PC-3 (cell line): ENCODE data around the gene NREP. TPM values are rescaled to one million over a fixed set of nuclear protein-coding genes. Genes with fewer than 3 reads are reported as not detected.

Experiments used
- ATAC-seq: fragments of 200-7000 bp; cut with Tn5 transposase; 2 replicates; pipeline ENCODE4 v1.9.1; 2020; ENCODE audit warnings: mild to moderate bottlenecking, moderate library complexity
- BruUV-seq: library from RNA; stranded (reverse); fragments of 400-500 nt; replicated peaks from 2 replicates; lab custom pipeline; 2021; lab: Mats Ljungman, UMichigan
- CTCF ChIA-PET: fragments of 300-600 bp; sonication (Branson Sonifier 250); formaldehyde crosslinking; loops from one replicate; lab custom pipeline; 2022; ENCODE audit warnings: antibody characterized with exemption; lab: Charles Lee
- POLR2A ChIA-PET: fragments of 300-600 bp; sonication (Branson Sonifier 250); formaldehyde crosslinking; loops from one replicate; lab custom pipeline; 2022; ENCODE audit warnings: antibody characterized with exemption; ENCODE audit not compliant: unreplicated experiment; lab: Charles Lee
- DNase-seq: peaks from one replicate; pipeline ENCODE4 v3.0.0-alpha.2; 2015
- H2AFZ ChIP-seq: fragments of 300-600 bp; sonication (generic); 2 replicates; pipeline ENCODE4 v1.6.0; 2016; ENCODE audit warnings: antibody characterized with exemption, low read length
- H3F3A ChIP-seq: fragments of 300-600 bp; sonication (generic); one replicate; pipeline ENCODE4 v1.6.0; 2017; ENCODE audit warnings: antibody characterized with exemption, low read length, control low read depth, mild to moderate bottlenecking; ENCODE audit not compliant: unreplicated experiment
- H3K27ac ChIP-seq: fragments of 300-600 bp; sonication (generic); 2 replicates; pipeline ENCODE4 v1.5.1; 2016; ENCODE audit warnings: mild to moderate bottlenecking, low read length
- H3K27me3 ChIP-seq: fragments of 300-600 bp; sonication (generic); 2 replicates; pipeline ENCODE4 v1.6.1; 2016; ENCODE audit warnings: low read length, mixed read lengths
- H3K36me3 ChIP-seq: fragments of 300-600 bp; sonication (generic); 2 replicates; pipeline ENCODE4 v1.6.1; 2016; ENCODE audit warnings: low read depth, mixed run types, low read length, mixed read lengths
- H3K4me1 ChIP-seq: fragments of 300-600 bp; sonication (generic); 2 replicates; pipeline ENCODE4 v1.5.1; 2016; ENCODE audit warnings: low read length; ENCODE audit not compliant: insufficient read depth
- H3K4me2 ChIP-seq: fragments of 300-600 bp; sonication (generic); 2 replicates; pipeline ENCODE4 v1.6.0; 2016; ENCODE audit warnings: low read length
- H3K4me3 ChIP-seq: fragments of 300-600 bp; sonication (generic); 2 replicates; pipeline ENCODE4 v1.5.1; 2016; ENCODE audit warnings: mild to moderate bottlenecking, low read length, mixed read lengths
- H3K79me2 ChIP-seq: fragments of 300-600 bp; sonication (generic); 2 replicates; pipeline ENCODE4 v1.6.1; 2017; ENCODE audit warnings: low read length, mixed read lengths
- H3K9ac ChIP-seq: fragments of 300-600 bp; sonication (generic); 2 replicates; pipeline ENCODE4 v1.6.0; 2016; ENCODE audit warnings: mild to moderate bottlenecking, low read length
- H3K9me2 ChIP-seq: fragments of 300-600 bp; sonication (generic); replicated peaks from 2 replicates; pipeline ENCODE4 v1.6.1; 2016; ENCODE audit warnings: mixed run types, low read length, mixed read lengths
- H3K9me3 ChIP-seq: fragments of 300-600 bp; sonication (generic); 2 replicates; pipeline ENCODE4 v1.6.1; 2016; ENCODE audit warnings: low read length, mixed read lengths
- H4K20me1 ChIP-seq: fragments of 300-600 bp; sonication (generic); 2 replicates; pipeline ENCODE4 v1.6.1; 2016; ENCODE audit warnings: low read length, mixed read lengths
- CTCF ChIP-seq: fragments of 300-600 bp; sonication (generic); conservative IDR thresholded peaks from 2 replicates; pipeline ENCODE4 v1.5.1; 2017; ENCODE audit warnings: antibody characterized with exemption, low read depth, mild to moderate bottlenecking, low read length
- EZH2 ChIP-seq: fragments of 300-600 bp; sonication (generic); IDR thresholded peaks from one replicate; pipeline ENCODE4 v1.6.1; 2017; ENCODE audit warnings: antibody characterized with exemption, mild to moderate bottlenecking, low read length; ENCODE audit not compliant: unreplicated experiment
- EZH2phosphoT487 ChIP-seq: fragments of 300-600 bp; sonication (generic); IDR thresholded peaks from 2 replicates; pipeline ENCODE4 v1.6.1; 2018; ENCODE audit warnings: mild to moderate bottlenecking, antibody characterized with exemption, low read length, borderline replicate concordance
- intact Hi-C: fragments of 100-400 bp; cut with micrococcal nuclease; formaldehyde crosslinking; loops from 2 replicates; pipeline ENCODE4 v1.9.0; 2023
- total RNA-seq: library from RNA; depleted of rRNA; stranded (reverse); fragments of >200 nt; gene quantifications from 2 replicates; pipeline ENCODE4 v1.2.3, GENCODE V29; 2014

Gene NREP
- total RNA-seq, 1 experiment from 2014 or later: 22.6 TPM

GRCh38 chr5:111806156-111806555, 49.2 kb upstream of the NREP start:
- Histone ChIP-seq H3K4me3 (no peak overlapping the region), H3K4me1 (peaks cover 6% of the 10 kb centered on the region; the same call in 1 of the 2 replicates), H3K9me2 (no peaks in the 10 kb centered on the region), H3K4me2 (no peak overlapping the region), H3K79me2 (no peaks in the 10 kb centered on the region), H3K27me3 (no peaks in the 10 kb centered on the region), H3K9ac (no peak overlapping the region), H4K20me1 (no peaks in the 10 kb centered on the region), H3K9me3 (no peaks in the 10 kb centered on the region), H3F3A (no peaks in the 10 kb centered on the region), H3K36me3 (no peaks in the 10 kb centered on the region), H3K27ac (no peak overlapping the region), H2AFZ (no peak overlapping the region)
- no peak for ATAC-seq
- no peak for DNase-seq
- CTCF ChIA-PET: no interaction called here
- BruUV-seq: no TSS peak
- TF ChIP-seq CTCF (no peak), EZH2phosphoT487 (no peak), EZH2 (no peak)
- intact Hi-C loops: no loop called here
- POLR2A ChIA-PET: no interaction called here

GRCh38 chr5:111805071-111805470, 48.1 kb upstream of the NREP start:
- BruUV-seq: no TSS peak
- Histone ChIP-seq H3K9me2 (no peaks in the 10 kb centered on the region), H3K36me3 (no peaks in the 10 kb centered on the region), H4K20me1 (no peaks in the 10 kb centered on the region), H3K9me3 (no peaks in the 10 kb centered on the region), H3K4me1 (peaks cover 6% of the 10 kb centered on the region; the same call in 1 of the 2 replicates), H3K79me2 (no peaks in the 10 kb centered on the region), H3K9ac (no peak overlapping the region), H3K27me3 (no peaks in the 10 kb centered on the region), H3K4me3 (no peak overlapping the region), H3K4me2 (no peak overlapping the region), H3F3A (no peaks in the 10 kb centered on the region), H3K27ac (no peak overlapping the region), H2AFZ (no peak overlapping the region)
- ChIA-PET CTCF (no interaction called here), POLR2A (no interaction called here)
- TF ChIP-seq CTCF (no peak), EZH2phosphoT487 (no peak), EZH2 (no peak)
- no peak for DNase-seq
- intact Hi-C loops: no loop called here
- no peak for ATAC-seq

- Histone ChIP-seq H3K36me3 (no peaks in the 10 kb centered on the region), H3K79me2 (no peaks in the 10 kb centered on the region), H2AFZ (no peak overlapping the region), H3K27me3 (no peaks in the 10 kb centered on the region), H3F3A (no peaks in the 10 kb centered on the region), H4K20me1 (no peaks in the 10 kb centered on the region), H3K4me3 (no peak overlapping the region), H3K9me2 (no peaks in the 10 kb centered on the region), H3K4me2 (no peak overlapping the region), H3K9ac (no peak overlapping the region), H3K4me1 (no peaks in the 10 kb centered on the region), H3K9me3 (no peaks in the 10 kb centered on the region), H3K27ac (no peak overlapping the region)
- no TSS peak for BruUV-seq
- DNase-seq (no peak), ATAC-seq (no peak)
- ChIA-PET POLR2A (no interaction called here), CTCF (no interaction called here)
- intact Hi-C loops: no loop called here
- TF ChIP-seq CTCF (no peak), EZH2 (no peak), EZH2phosphoT487 (no peak)
Observed at GRCh38 chr5:111800351-111800750, 43.4 kb upstream of the NREP start.
